Measurements from ENCODE around the gene RASA3.

GRCh38 chr13:114015111-114015968 is 117.1 kb downstream of the RASA3 start:
- TF ChIP-seq, protein P1, sequence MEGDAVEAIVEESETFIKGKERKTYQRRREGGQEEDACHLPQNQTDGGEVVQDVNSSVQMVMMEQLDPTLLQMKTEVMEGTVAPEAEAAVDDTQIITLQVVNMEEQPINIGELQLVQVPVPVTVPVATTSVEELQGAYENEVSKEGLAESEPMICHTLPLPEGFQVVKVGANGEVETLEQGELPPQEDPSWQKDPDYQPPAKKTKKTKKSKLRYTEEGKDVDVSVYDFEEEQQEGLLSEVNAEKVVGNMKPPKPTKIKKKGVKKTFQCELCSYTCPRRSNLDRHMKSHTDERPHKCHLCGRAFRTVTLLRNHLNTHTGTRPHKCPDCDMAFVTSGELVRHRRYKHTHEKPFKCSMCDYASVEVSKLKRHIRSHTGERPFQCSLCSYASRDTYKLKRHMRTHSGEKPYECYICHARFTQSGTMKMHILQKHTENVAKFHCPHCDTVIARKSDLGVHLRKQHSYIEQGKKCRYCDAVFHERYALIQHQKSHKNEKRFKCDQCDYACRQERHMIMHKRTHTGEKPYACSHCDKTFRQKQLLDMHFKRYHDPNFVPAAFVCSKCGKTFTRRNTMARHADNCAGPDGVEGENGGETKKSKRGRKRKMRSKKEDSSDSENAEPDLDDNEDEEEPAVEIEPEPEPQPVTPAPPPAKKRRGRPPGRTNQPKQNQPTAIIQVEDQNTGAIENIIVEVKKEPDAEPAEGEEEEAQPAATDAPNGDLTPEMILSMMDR (IDR thresholded peaks at IDR 0.05 in 2 of 3, conservative IDR thresholded peaks at IDR 0.05 in 1 of 3; ENCODE audit: borderline replicate concordance in 1 of 3, insufficient read depth in 1 of 3, low read depth in 2 of 3, low read length in 2 of 3): no peak
- TF ChIP-seq POLR2A (IDR thresholded peaks at IDR 0.05; ENCODE audit: borderline replicate concordance, extremely low read depth, insufficient read depth, insufficient read length) (no peak), POLR2AphosphoS5 (IDR thresholded peaks at IDR 0.05; ENCODE audit: low read depth, low read length) (no peak), EGR1 (IDR thresholded peaks at IDR 0.05; ENCODE audit: low read depth) (no peak), EZH2phosphoT487 (IDR thresholded peaks at IDR 0.05; ENCODE audit: borderline replicate concordance) (no peak), EZH2 (IDR thresholded peaks at IDR 0.05) (no peak), SRF (IDR thresholded peaks at IDR 0.05; ENCODE audit: low read depth) (no peak), RAD21 (IDR thresholded peaks at IDR 0.05; ENCODE audit: low read depth) (no peak), ZFX (IDR thresholded peaks at IDR 0.05) (no peak), FOSL1 (IDR thresholded peaks at IDR 0.05; ENCODE audit: low read depth) (no peak), ZNF274 (IDR thresholded peaks at IDR 0.05; ENCODE audit: low read depth, low read length) (no peak)
- TF ChIP-seq, protein P2, sequence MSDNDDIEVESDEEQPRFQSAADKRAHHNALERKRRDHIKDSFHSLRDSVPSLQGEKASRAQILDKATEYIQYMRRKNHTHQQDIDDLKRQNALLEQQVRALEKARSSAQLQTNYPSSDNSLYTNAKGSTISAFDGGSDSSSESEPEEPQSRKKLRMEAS (IDR thresholded peaks at IDR 0.05): no peak
- TF ChIP-seq, protein P3, sequence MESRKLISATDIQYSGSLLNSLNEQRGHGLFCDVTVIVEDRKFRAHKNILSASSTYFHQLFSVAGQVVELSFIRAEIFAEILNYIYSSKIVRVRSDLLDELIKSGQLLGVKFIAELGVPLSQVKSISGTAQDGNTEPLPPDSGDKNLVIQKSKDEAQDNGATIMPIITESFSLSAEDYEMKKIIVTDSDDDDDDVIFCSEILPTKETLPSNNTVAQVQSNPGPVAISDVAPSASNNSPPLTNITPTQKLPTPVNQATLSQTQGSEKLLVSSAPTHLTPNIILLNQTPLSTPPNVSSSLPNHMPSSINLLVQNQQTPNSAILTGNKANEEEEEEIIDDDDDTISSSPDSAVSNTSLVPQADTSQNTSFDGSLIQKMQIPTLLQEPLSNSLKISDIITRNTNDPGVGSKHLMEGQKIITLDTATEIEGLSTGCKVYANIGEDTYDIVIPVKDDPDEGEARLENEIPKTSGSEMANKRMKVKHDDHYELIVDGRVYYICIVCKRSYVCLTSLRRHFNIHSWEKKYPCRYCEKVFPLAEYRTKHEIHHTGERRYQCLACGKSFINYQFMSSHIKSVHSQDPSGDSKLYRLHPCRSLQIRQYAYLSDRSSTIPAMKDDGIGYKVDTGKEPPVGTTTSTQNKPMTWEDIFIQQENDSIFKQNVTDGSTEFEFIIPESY (IDR thresholded peaks at IDR 0.05; ENCODE audit: extremely low read depth, insufficient replicate concordance, low read length): no peak

Data from HCT116 (cell line).